NCI-H146 treated with DMSO at 0.1 percent for 48 hours (cell line): ENCODE results near the gene GPR55.

ENCODE experiments used
- DNase-seq: peaks from one replicate; lab custom pipeline; 2025; ENCODE audit not compliant: unreplicated experiment; lab: John Stamatoyannopoulos, UW

The GPR55 gene

GRCh38 chr2:230868947-230869913 is 55.8 kb downstream of the GPR55 start:
- no peak for DNase-seq

GRCh38 chr2:230868161-230868946 is 56.7 kb downstream of the GPR55 start:
- no peak for DNase-seq

- no peak for DNase-seq
Measured at GRCh38 chr2:230866756-230867523, 58.1 kb downstream of the GPR55 start.

GRCh38 chr2:230865766-230866755 is 59.0 kb downstream of the GPR55 start:
- DNase-seq: no peak

- DNase-seq: no peak
Measured at GRCh38 chr2:230865307-230865765, 59.7 kb downstream of the GPR55 start.

- peak; percentile 12 for DNase-seq
Measured at GRCh38 chr2:230864605-230865306, 60.3 kb downstream of the GPR55 start, which contains the start of gene ITM2C. Gene ITM2C (plus strand): TSS chr2:230864942. CDS start chr2:230865026, 84 bp downstream.

- no peak for DNase-seq
Measured at GRCh38 chr2:230864122-230864604, 60.9 kb downstream of the GPR55 start.

- no peak for DNase-seq
Measured at GRCh38 chr2:230863442-230864121, 61.5 kb downstream of the GPR55 start.

- DNase-seq: no peak
Measured at GRCh38 chr2:230863031-230863430, 62.0 kb downstream of the GPR55 start.

- no peak for DNase-seq
Measured at GRCh38 chr2:230862292-230862691, 62.8 kb downstream of the GPR55 start.

GRCh38 chr2:230861552-230862255 is 63.3 kb downstream of the GPR55 start:
- DNase-seq: peak; percentile 9
